Muscle of back (tissue), 11 donors: ENCODE measurements around the gene NEK1. TPM values are rescaled to one million over a fixed set of nuclear protein-coding genes. Genes with fewer than 3 reads are reported as not detected.
A peak's percentile ranks its signal among the peaks of the same experiment; 100 is the strongest.

Experiments used
- DNase-seq, 3 donors: peaks; one replicate each; pipeline versions ENCODE4 v3.0.0 to v3.0.0-alpha.2; 2013
- polyA plus RNA-seq, 10 donors: library from polyadenylated mRNA; unstranded; fragments of 120-200 nt; gene quantifications; one replicate each; pipeline ENCODE4 v1.2.1, GENCODE V29; 2013; ENCODE audit not compliant: insufficient read length in 10 of 10

Gene NEK1
- polyA plus RNA-seq, 10 donors = 11.0 to 16.9 (median 13.4) TPM

- DNase-seq = no peak
Observed at GRCh38 chr4:169376421-169376820, 236.0 kb downstream of the NEK1 start.

- DNase-seq = no peak
Observed at GRCh38 chr4:169372791-169373190, 239.6 kb downstream of the NEK1 start.

- no peak for DNase-seq
Observed at GRCh38 chr4:169369634-169370033, 242.7 kb downstream of the NEK1 start.

- no peak for DNase-seq
Observed at GRCh38 chr4:169367826-169368225, 244.6 kb downstream of the NEK1 start.

- DNase-seq = no peak
Observed at GRCh38 chr4:169366821-169367220, 245.6 kb downstream of the NEK1 start.

- no peak for DNase-seq
Observed at GRCh38 chr4:169362607-169363006, 249.8 kb downstream of the NEK1 start.

GRCh38 chr4:169361756-169362155 is 250.6 kb downstream of the NEK1 start:
- no peak for DNase-seq

GRCh38 chr4:169359961-169360360 is 252.4 kb downstream of the NEK1 start:
- DNase-seq = no peak

GRCh38 chr4:169352360-169352759 is 260.0 kb downstream of the NEK1 start:
- no peak for DNase-seq

GRCh38 chr4:169351872-169352271 is 260.5 kb downstream of the NEK1 start:
- no peak for DNase-seq

GRCh38 chr4:169348541-169348940 is 263.8 kb downstream of the NEK1 start:
- DNase-seq = no peak

GRCh38 chr4:169346840-169347239 is 265.5 kb downstream of the NEK1 start:
- DNase-seq = no peak

GRCh38 chr4:169345316-169345721 is 267.1 kb downstream of the NEK1 start:
- peak in 1 of 3 donors; percentile 44 for DNase-seq

Other genes starting within 250 kb of the NEK1 start
- gene CLCN3, start 8.0 kb upstream of the NEK1 start, polyA plus RNA-seq = 10 to 100 TPM; 20.6 to 44.6 (median 30.8) TPM
- gene HPF1, start 145.4 kb upstream of the NEK1 start, polyA plus RNA-seq = 10 to 100 TPM; 26.3 to 38.1 (median 33.0) TPM